ENCODE data around the gene QKI. TPM values are rescaled to one million over a fixed set of nuclear protein-coding genes. Genes with fewer than 3 reads are reported as not detected.
"Not testable (repeated sequence)": the region's sequence is repeated elsewhere in the genome, so short reads cannot be mapped to it uniquely, and the experiment has no call there.

QKI gene
- total RNA-seq, 1 donor from 2014 or later, result 234 TPM

GRCh38 chr6:163438298-163438939, 23.9 kb downstream of the QKI start:
- Histone ChIP-seq H3K4me1 (peaks cover 61% of the 10 kb centered on the region), H3K27ac (no peak overlapping the region), H3K4me3 (no peak overlapping the region), H3K9me3 (no peaks in the 10 kb centered on the region), H3K27me3 (no peaks in the 10 kb centered on the region), H3K36me3 (no peaks in the 10 kb centered on the region)
- ATAC-seq (no peak), DNase-seq (no peak)
- TF ChIP-seq, protein P1, sequence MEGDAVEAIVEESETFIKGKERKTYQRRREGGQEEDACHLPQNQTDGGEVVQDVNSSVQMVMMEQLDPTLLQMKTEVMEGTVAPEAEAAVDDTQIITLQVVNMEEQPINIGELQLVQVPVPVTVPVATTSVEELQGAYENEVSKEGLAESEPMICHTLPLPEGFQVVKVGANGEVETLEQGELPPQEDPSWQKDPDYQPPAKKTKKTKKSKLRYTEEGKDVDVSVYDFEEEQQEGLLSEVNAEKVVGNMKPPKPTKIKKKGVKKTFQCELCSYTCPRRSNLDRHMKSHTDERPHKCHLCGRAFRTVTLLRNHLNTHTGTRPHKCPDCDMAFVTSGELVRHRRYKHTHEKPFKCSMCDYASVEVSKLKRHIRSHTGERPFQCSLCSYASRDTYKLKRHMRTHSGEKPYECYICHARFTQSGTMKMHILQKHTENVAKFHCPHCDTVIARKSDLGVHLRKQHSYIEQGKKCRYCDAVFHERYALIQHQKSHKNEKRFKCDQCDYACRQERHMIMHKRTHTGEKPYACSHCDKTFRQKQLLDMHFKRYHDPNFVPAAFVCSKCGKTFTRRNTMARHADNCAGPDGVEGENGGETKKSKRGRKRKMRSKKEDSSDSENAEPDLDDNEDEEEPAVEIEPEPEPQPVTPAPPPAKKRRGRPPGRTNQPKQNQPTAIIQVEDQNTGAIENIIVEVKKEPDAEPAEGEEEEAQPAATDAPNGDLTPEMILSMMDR (IDR thresholded peaks at IDR 0.05), result no peak
- intact Hi-C loops (cut with DNase I), result no loop called here

DNA sequence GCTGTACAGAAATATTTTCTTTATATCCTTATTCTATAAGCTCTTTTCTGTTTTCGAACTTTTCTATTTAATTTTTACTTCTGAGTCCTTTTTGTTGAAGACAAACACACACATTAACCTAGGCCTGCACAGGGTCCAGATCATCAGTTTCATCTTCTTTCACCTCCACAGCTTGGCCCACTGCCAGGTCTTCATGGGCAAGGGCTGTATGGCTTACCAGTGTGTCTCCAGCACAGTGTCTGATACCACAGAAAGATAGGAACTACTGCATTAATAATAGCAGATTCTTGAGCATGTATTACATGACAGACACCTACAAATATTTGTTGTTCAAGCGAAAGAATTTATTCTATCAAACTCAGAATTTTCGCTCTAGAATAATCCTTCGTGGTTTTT, 24.4 kb downstream of the QKI start:
- Histone ChIP-seq H3K36me3 (no peaks in the 10 kb centered on the region), H3K27me3 (no peaks in the 10 kb centered on the region), H3K4me1 (peaks cover 61% of the 10 kb centered on the region), H3K4me3 (no peak overlapping the region), H3K9me3 (no peaks in the 10 kb centered on the region), H3K27ac (no peak overlapping the region)
- TF ChIP-seq, protein P1 (IDR thresholded peaks at IDR 0.05), result no peak
- ATAC-seq, result no peak
- intact Hi-C loops (cut with DNase I), result no loop called here
- DNase-seq, result peak; percentile 68

DNA sequence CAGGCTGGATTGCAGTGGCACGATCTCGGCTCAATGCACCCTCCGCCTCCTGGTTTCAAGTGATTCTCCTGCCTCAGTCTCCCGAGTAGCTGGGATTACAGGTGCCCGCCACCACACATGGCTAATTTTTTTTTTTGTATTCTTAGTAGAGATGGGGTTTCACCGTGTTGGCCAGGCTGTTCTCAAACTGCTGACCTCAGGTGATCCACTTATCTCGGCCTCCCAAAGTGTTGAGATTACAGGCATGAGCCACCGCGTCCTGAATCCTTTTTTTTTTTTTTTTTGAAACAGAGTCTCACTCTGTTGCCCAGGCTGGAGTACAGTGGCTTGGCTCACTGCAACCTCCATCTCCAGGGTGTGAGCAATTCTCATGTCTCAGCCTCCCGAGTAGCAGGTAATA, 24.9 kb downstream of the QKI start:
- H3K4me3 ChIP-seq; DNase-seq; H3K36me3 ChIP-seq; H3K27ac ChIP-seq; H3K27me3 ChIP-seq; H3K9me3 ChIP-seq; intact Hi-C loops (cut with DNase I); ATAC-seq: not testable (repeated sequence)
- H3K4me1 ChIP-seq, result peaks cover 61% of the 10 kb centered on the region

DNA sequence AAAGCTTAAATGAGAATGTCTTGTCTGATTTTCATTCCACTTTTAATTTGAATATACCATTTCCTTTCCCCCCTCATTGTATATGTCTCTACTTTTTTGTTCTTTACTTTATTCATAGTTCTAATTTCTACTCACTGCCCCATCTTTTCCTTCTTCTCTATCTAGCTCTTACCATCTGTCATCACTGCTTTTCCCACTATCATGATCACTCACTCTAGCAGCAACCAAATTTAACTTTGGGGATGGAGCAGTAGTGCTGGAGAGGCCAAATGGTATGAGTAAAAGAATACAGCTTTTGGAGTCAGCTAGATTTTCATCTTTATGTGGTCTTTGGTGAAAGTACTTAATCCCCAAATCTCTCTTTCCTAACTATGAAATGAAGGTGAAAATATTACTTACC, 25.5 kb downstream of the QKI start:
- Histone ChIP-seq H3K4me1 (peaks cover 61% of the 10 kb centered on the region), H3K27ac (no peak overlapping the region), H3K27me3 (no peaks in the 10 kb centered on the region), H3K4me3 (no peak overlapping the region), H3K36me3 (no peaks in the 10 kb centered on the region), H3K9me3 (no peaks in the 10 kb centered on the region)
- ATAC-seq (no peak), DNase-seq (no peak)
- intact Hi-C loops (cut with DNase I), result no loop called here
- TF ChIP-seq, protein P1 (IDR thresholded peaks at IDR 0.05), result no peak

- H3K4me1 ChIP-seq, result peaks cover 49% of the 10 kb centered on the region
- intact Hi-C loops (cut with DNase I), result no loop called here
Observed at GRCh38 chr6:163442336-163442735, 27.8 kb downstream of the QKI start.

GRCh38 chr6:163444077-163444476, 29.6 kb downstream of the QKI start:
- Histone ChIP-seq H3K27ac (no peak overlapping the region), H3K4me3 (no peak overlapping the region), H3K9me3 (no peaks in the 10 kb centered on the region), H3K27me3 (no peaks in the 10 kb centered on the region), H3K36me3 (no peaks in the 10 kb centered on the region), H3K4me1 (peaks cover 37% of the 10 kb centered on the region)
- TF ChIP-seq, protein P1 (IDR thresholded peaks at IDR 0.05), result no peak
- DNase-seq, result no peak
- intact Hi-C loops (cut with DNase I), result no loop called here
- ATAC-seq, result peak; percentile 28

More at GRCh38 chr6:163442336-163442735, 27.8 kb downstream of the QKI start:
- no peaks in the 10 kb centered on the region for H3K36me3 ChIP-seq
- H3K27me3 ChIP-seq, result no peaks in the 10 kb centered on the region
- DNase-seq (no peak), ATAC-seq (no peak)
- TF ChIP-seq, protein P1 (IDR thresholded peaks at IDR 0.05), result no peak
- H3K4me3 ChIP-seq, result no peak overlapping the region
- no peaks in the 10 kb centered on the region for H3K9me3 ChIP-seq
- no peak overlapping the region for H3K27ac ChIP-seq

Measured in upper lobe of right lung (tissue), 1 donor.